HL-60 (cell line): ENCODE results near the gene ATXN7L1.

ENCODE experiments used
- GABPA ChIP-seq: IDR thresholded peaks from 2 replicates; pipeline ENCODE4 v1.6.1; 2012; ENCODE audit warnings: low read depth
- POLR2AphosphoS5 ChIP-seq: IDR thresholded peaks from 2 replicates; pipeline ENCODE4 v1.6.1; 2012; ENCODE audit warnings: low read depth
- REST ChIP-seq: IDR thresholded peaks from 2 replicates; pipeline ENCODE4 v1.6.1; 2012; ENCODE audit warnings: low read depth; ENCODE audit not compliant: insufficient replicate concordance
- SPI1 ChIP-seq: IDR thresholded peaks from 2 replicates; pipeline ENCODE4 v1.6.1; 2012; ENCODE audit warnings: low read depth, mild to moderate bottlenecking, borderline replicate concordance
- TF ChIP-seq, protein P1 (sequence below): IDR thresholded peaks from one replicate; pipeline ENCODE4 v1.5.1; 2011; ENCODE audit warnings: low read length, control low read depth, inconsistent platforms; ENCODE audit not compliant: insufficient read depth

DNA sequence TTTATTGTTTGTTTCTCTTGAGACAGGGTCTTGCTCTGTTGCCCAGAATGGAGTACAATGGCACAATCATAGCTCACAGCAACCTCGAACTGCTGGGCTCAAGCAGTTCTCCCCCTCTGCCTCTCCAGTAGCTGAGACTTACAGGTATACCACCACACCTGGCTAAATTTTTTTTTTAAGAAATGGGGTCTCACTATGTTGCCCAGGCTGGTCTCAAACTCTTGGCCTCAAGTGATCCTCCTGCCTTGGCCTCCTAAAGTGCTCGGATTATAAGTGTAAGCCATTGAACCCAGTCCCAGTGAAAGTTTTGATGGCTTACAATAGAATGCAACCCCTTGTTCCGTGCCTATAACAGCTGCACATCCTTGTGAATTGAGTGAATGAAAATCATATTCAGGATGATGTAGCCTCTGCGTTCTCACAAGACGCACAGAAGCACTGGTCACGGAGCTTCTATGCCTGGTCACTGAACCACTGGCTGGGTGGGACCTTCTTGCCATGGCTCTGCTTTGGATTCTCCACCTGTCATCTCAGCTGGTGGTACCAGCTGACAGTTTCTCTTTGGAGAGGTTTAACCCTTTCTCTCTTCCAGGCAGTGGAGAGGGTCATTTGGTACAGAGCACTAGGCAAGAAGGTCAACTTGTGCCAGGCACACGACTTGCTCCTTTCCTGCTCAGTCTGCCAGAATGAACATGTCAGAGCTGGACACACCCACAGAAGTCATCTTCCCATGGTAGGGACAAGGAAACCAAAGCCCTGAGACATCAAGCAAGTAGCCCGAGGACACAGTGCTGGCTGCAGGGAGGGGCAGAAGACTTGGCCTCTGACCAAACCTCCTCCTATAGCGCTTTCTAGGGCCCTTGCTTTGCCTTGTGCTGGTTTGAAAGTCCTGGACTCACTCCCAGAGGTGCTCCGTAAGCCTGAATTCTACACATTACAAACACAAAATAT, 89.6 kb downstream of the ATXN7L1 start:
- TF ChIP-seq, protein P1, sequence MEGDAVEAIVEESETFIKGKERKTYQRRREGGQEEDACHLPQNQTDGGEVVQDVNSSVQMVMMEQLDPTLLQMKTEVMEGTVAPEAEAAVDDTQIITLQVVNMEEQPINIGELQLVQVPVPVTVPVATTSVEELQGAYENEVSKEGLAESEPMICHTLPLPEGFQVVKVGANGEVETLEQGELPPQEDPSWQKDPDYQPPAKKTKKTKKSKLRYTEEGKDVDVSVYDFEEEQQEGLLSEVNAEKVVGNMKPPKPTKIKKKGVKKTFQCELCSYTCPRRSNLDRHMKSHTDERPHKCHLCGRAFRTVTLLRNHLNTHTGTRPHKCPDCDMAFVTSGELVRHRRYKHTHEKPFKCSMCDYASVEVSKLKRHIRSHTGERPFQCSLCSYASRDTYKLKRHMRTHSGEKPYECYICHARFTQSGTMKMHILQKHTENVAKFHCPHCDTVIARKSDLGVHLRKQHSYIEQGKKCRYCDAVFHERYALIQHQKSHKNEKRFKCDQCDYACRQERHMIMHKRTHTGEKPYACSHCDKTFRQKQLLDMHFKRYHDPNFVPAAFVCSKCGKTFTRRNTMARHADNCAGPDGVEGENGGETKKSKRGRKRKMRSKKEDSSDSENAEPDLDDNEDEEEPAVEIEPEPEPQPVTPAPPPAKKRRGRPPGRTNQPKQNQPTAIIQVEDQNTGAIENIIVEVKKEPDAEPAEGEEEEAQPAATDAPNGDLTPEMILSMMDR: no peak
- no peak for TF ChIP-seq SPI1
- no peak for TF ChIP-seq GABPA
- no peak for TF ChIP-seq POLR2AphosphoS5
- no peak for TF ChIP-seq REST
